Osteocyte (in vitro differentiated cells): Measurements from ENCODE around the gene DTNB. TPM values are rescaled to one million over a fixed set of nuclear protein-coding genes. Genes with fewer than 3 reads are reported as not detected.

Experiments used
- DNase-seq: peaks from one replicate; pipeline ENCODE4 v3.0.0; 2021; ENCODE audit warnings: mixed read lengths; ENCODE audit not compliant: unreplicated experiment; ENCODE audit errors: extremely low spot score
- H3K27ac Mint-ChIP-seq: one replicate; pipeline ENCODE4 v1.8.0; 2021; ENCODE audit warnings: mild to moderate bottlenecking, mixed read lengths; ENCODE audit not compliant: unreplicated experiment
- H3K27me3 Mint-ChIP-seq: one replicate; pipeline ENCODE4 v1.8.0; 2021; ENCODE audit warnings: mixed read lengths; ENCODE audit not compliant: unreplicated experiment
- H3K36me3 Mint-ChIP-seq: one replicate; pipeline ENCODE4 v1.8.0; 2021; ENCODE audit warnings: mixed read lengths; ENCODE audit not compliant: unreplicated experiment
- H3K4me1 Mint-ChIP-seq: one replicate; pipeline ENCODE4 v1.8.0; 2021; ENCODE audit warnings: mixed read lengths; ENCODE audit not compliant: unreplicated experiment
- H3K4me3 Mint-ChIP-seq: one replicate; pipeline ENCODE4 v1.8.0; 2021; ENCODE audit warnings: mild to moderate bottlenecking, moderate library complexity, mixed read lengths; ENCODE audit not compliant: unreplicated experiment
- H3K9me3 Mint-ChIP-seq: one replicate; pipeline ENCODE4 v1.8.0; 2021; ENCODE audit warnings: mixed read lengths; ENCODE audit not compliant: unreplicated experiment
- CTCF ChIP-seq: fragments of 200-600 bp; sonication (generic); IDR thresholded peaks from 2 replicates; pipeline ENCODE4 v1.5.0; 2021; ENCODE audit warnings: antibody characterized with exemption, mild to moderate bottlenecking, moderate library complexity
- total RNA-seq: library from RNA; stranded (reverse); gene quantifications from 2 replicates; pipeline ENCODE4 v1.2.1, GENCODE V29; 2021

Gene DTNB
- total RNA-seq, 1 donor from 2014 or later: 20.9 TPM

- H3K36me3 Mint-ChIP-seq: peaks cover 2% of the 10 kb centered on the region
- TF ChIP-seq CTCF: no peak
- DNase-seq: no peak
- H3K27ac Mint-ChIP-seq: peak overlapping the region; percentile 12
- H3K27me3 Mint-ChIP-seq: no peaks in the 10 kb centered on the region
- peaks cover 21% of the 10 kb centered on the region for H3K4me1 Mint-ChIP-seq
- H3K4me3 Mint-ChIP-seq: no peak overlapping the region
- H3K9me3 Mint-ChIP-seq: no peaks in the 10 kb centered on the region
These were observed 86.0 kb downstream of the DTNB start for GRCh38 chr2:25587361-25587760.

DNA sequence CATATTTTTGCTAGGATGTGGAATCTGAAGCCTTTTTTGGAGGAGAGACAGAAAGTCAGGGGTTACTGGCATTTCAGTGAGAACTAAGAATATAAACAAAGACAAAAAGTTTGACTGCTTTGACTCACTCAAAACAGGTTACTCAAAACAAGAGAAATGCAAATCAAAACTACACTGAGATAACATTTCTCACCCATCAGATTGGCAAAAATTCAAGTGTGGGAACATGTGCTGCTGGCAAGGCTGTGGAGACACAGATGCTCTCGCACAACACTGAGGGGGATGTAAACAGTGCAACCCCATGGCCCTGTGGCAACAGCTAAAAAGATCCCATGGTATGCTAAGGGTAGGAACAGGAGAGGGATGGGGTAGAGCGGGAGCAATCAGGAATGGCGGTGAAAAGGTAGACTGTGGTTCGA is 86.6 kb downstream of the DTNB start:
- Mint-ChIP-seq H3K27me3 (no peaks in the 10 kb centered on the region), H3K4me3 (no peak overlapping the region), H3K4me1 (peaks cover 16% of the 10 kb centered on the region), H3K36me3 (peaks cover 2% of the 10 kb centered on the region), H3K27ac (no peak overlapping the region), H3K9me3 (no peaks in the 10 kb centered on the region)
- DNase-seq: no peak
- no peak for TF ChIP-seq CTCF

- DNase-seq: no peak
- H3K27ac Mint-ChIP-seq: no peak overlapping the region
- H3K9me3 Mint-ChIP-seq: no peaks in the 10 kb centered on the region
- no peak for TF ChIP-seq CTCF
- peaks cover 16% of the 10 kb centered on the region for H3K4me1 Mint-ChIP-seq
- no peak overlapping the region for H3K4me3 Mint-ChIP-seq
- H3K36me3 Mint-ChIP-seq: peaks cover 2% of the 10 kb centered on the region
- no peaks in the 10 kb centered on the region for H3K27me3 Mint-ChIP-seq
These were observed 88.2 kb downstream of the DTNB start for GRCh38 chr2:25585189-25585588.

DNA sequence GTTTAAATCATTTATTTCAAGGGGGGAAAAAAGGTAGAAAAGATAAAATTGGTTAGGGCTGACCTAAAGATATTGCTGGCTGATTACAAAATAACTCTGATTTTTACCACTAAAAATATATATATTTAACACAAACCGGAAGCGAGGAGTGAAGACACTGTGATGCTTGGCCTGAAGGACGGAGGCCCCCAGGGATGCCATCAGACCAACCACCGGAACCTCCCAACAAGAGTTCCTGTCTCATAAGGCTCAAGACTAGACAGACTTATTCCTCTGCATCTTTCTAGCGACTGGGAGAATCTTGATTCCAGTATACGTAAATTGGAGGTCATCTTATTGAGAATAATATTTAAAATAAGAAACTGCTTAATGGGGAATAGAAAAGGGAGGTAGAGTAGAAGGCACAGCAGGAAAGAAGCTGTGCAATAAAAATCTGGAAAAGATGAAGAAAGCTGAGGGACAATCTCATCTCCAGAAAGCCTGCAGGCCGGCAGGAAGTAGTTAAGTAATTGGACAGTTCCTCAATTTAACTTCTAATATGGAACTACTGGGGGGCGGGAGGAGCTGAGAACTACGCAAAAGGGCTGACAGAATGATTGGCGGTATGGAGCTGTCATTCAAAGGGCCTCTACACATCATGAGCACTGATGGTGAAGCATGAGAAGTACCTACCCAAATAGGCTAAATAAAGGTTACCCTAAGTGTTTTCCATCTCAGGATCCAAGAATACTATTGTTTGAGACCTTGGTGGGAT is 91.1 kb downstream of the DTNB start:
- no peak for DNase-seq
- no peak overlapping the region for H3K4me3 Mint-ChIP-seq
- peaks cover 5% of the 10 kb centered on the region for H3K36me3 Mint-ChIP-seq
- peaks cover 9% of the 10 kb centered on the region for H3K4me1 Mint-ChIP-seq
- no peak for TF ChIP-seq CTCF
- no peaks in the 10 kb centered on the region for H3K9me3 Mint-ChIP-seq
- no peak overlapping the region for H3K27ac Mint-ChIP-seq
- no peaks in the 10 kb centered on the region for H3K27me3 Mint-ChIP-seq

- H3K36me3 Mint-ChIP-seq: peaks cover 14% of the 10 kb centered on the region
- no peaks in the 10 kb centered on the region for H3K4me1 Mint-ChIP-seq
- no peak overlapping the region for H3K4me3 Mint-ChIP-seq
- DNase-seq: no peak
- TF ChIP-seq CTCF: no peak
- H3K27ac Mint-ChIP-seq: no peak overlapping the region
- no peaks in the 10 kb centered on the region for H3K9me3 Mint-ChIP-seq
- H3K27me3 Mint-ChIP-seq: no peaks in the 10 kb centered on the region
These were observed 96.8 kb downstream of the DTNB start for GRCh38 chr2:25576596-25576995.
